Coronary artery (tissue), 2 donors: Measurements from ENCODE around the gene ANKS1A.

Experiments used
- DNase-seq: peaks from one replicate; pipeline ENCODE4 v3.0.0-alpha.2; 2017; ENCODE audit warnings: low spot score
- H3K27ac ChIP-seq, 2 donors: fragments of 200-600 bp; sonication (generic); one replicate each; pipeline ENCODE4 v1.5.1; 2016 to 2019
- H3K4me3 ChIP-seq: fragments of 200-600 bp; sonication (generic); 2 replicates; pipeline ENCODE4 v1.5.1; 2016; ENCODE audit warnings: mild to moderate bottlenecking, moderate library complexity
- TF ChIP-seq, protein P1 (sequence below): fragments of 200-600 bp; sonication (generic); IDR thresholded peaks from one replicate; pipeline ENCODE4 v1.5.1; 2019; ENCODE audit warnings: antibody characterized with exemption

The ANKS1A gene

DNA sequence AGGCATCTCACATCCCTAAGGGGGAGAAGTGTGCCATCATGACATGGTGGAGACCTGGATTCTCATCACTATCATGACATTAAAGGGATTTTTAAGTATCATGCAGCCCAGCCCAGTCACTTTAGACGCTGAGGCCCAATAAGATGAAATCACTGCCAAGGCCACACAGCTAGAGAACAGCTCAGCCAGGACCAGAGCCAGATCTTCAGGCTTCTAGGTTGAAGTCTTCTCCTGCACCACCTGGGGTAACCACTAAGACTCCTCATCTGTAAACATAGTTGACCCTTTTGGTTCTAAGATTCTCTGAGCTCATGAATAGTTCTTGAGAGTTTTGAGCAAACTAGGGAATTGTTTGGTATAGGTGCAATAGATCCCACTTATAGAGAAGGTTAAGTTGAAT is 126.9 kb downstream of the ANKS1A start:
- no peak overlapping the region for H3K4me3 ChIP-seq
- DNase-seq = no peak
- peak overlapping the region in 1 of 2 donors; percentile 68 for H3K27ac ChIP-seq
- TF ChIP-seq, protein P1, sequence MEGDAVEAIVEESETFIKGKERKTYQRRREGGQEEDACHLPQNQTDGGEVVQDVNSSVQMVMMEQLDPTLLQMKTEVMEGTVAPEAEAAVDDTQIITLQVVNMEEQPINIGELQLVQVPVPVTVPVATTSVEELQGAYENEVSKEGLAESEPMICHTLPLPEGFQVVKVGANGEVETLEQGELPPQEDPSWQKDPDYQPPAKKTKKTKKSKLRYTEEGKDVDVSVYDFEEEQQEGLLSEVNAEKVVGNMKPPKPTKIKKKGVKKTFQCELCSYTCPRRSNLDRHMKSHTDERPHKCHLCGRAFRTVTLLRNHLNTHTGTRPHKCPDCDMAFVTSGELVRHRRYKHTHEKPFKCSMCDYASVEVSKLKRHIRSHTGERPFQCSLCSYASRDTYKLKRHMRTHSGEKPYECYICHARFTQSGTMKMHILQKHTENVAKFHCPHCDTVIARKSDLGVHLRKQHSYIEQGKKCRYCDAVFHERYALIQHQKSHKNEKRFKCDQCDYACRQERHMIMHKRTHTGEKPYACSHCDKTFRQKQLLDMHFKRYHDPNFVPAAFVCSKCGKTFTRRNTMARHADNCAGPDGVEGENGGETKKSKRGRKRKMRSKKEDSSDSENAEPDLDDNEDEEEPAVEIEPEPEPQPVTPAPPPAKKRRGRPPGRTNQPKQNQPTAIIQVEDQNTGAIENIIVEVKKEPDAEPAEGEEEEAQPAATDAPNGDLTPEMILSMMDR = no peak

DNA sequence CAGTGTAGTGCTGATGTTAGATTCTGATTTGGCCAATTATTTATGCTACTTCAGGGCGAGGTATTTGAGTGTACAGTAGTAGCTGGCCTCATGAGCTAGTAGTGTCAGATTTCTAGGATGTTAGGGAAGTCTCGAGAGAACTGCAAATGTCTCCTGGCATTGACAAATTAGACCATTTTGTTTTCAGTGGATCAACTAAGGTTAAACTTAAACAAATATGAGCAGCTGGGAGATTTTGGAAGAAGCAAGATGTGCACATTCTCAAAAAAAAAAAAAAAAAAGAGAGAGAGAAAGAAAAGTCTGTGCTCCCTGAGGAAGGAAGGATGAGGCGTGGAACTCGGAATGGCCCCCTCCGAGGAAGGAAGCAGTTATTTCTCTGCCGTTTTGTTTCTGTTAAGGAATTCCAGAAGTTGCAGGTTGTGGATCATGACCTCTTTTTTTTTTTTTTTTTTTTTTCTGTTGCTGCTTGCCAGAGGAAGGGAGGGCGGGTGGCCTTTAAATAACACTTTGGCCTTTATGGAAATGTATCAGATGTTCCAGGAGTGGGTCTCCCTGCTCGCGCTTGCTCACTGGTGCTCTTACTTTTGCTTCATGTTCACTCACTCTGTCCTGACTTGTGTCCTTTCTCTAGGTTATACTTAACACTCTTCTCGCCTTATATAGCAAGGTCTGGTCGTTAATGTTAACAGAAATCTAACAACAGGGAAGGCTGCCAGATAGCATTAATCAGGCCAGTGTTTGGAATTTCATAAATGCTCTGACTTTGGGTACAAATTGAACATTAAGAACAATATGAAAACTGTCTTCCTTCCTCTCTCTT is 127.7 kb downstream of the ANKS1A start:
- TF ChIP-seq, protein P1 = no peak
- Histone ChIP-seq H3K4me3 (peak overlapping the region; percentile 78), H3K27ac (peak overlapping the region; percentile 87 to 97)
- DNase-seq = no peak

DNA sequence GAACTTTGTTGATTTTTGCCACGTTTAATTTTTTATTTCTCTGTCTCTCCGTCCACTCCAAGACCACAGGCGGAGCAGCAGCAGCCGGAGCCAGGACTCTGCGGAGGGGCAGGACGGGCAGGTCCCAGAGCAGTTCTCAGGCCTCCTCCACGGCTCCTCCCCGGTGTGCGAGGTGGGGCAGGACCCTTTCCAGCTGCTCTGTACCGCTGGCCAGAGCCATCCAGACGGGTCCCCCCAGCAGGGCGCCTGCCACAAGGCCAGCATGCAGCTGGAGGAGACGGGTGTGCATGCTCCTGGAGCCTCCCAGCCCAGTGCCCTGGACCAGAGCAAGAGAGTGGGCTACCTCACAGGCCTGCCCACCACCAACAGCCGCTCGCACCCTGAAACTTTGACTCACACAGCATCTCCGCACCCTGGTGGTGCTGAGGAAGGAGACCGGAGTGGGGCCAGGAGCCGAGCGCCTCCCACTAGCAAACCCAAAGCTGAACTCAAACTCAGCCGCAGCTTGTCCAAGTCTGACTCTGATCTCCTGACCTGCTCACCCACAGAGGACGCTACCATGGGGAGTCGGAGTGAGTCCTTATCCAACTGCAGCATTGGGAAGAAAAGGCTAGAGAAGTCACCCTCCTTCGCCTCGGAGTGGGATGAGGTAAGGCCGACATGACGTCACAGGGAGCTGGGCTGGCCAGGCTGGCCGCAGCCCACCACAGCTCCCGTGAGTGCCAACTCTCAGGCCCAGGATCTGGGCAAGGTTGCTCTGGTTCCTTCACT is 128.5 kb downstream of the ANKS1A start:
- Histone ChIP-seq H3K4me3 (peak overlapping the region; percentile 78), H3K27ac (peak overlapping the region; percentile 87 to 97)
- TF ChIP-seq, protein P1 = no peak
- peak; percentile 87 for DNase-seq

DNA sequence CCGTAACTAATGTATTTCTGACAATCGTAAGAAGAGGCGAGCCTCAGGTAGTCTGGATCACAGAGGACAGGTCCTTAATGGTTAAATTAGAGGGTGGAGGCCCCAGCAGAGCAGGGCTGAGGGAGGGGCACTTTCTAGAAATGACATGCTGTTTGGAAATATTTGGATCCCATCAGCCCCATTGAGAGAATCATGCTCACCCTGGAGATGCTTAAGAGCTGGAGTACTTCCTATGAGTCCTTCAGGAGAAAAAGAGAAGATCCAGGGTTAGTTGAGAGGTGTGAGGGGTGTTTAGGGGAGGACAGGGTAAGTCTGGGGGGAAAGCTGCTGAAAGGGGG is 129.1 kb downstream of the ANKS1A start:
- TF ChIP-seq, protein P1 = no peak
- DNase-seq = no peak
- peak overlapping the region; percentile 87 to 97 for H3K27ac ChIP-seq
- peak overlapping the region; percentile 78 for H3K4me3 ChIP-seq

DNA sequence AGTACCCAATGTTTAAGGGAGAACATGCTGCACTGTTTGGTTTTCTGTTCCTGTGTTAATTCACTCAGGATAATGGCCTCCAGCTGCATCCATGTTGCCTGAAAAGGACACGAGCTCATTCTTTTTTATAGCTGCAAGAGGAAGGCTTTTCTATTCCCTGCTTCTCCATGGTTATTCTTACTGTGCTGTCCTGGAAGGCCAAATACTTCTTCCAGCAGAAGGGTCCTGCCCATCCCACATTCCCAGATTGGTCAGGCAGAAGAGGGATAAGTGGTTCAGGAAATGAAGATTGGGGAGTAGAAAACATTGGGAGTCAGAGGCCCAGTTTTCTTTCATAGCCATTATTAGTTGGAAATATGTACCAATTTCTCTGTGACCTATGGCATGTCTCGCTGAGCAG is 129.7 kb downstream of the ANKS1A start:
- H3K4me3 ChIP-seq = peak overlapping the region; percentile 78
- no peak for DNase-seq
- TF ChIP-seq, protein P1 = no peak
- H3K27ac ChIP-seq = peak overlapping the region; percentile 87 to 97

DNA sequence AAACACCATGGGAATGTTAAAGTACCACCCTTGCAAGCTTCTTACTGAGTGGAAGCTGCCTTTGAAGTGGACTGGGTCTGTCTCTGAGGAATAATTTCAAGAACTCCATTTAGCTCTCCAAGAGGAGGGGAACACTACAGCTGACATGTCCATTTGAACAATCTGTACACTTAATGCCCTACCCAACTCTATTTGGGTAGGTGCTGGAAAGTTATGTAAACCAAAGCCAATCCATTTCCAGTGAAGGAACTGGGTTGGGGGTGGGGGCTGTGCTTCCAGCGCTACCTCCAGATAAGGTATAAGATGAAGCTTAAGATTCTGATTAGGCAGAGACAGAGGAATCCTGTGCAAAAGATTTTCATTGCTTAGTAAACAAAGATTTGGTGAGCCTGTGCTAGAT is 130.1 kb downstream of the ANKS1A start:
- H3K4me3 ChIP-seq = peak overlapping the region; percentile 78
- DNase-seq = no peak
- TF ChIP-seq, protein P1 = no peak
- peak overlapping the region; percentile 87 to 97 for H3K27ac ChIP-seq
